Measurements from ENCODE around the gene MTHFD1L. TPM values are rescaled to one million over a fixed set of nuclear protein-coding genes. Genes with fewer than 3 reads are reported as not detected.
A peak's percentile ranks its signal among the peaks of the same experiment; 100 is the strongest.

MTHFD1L gene
- total RNA-seq, 1 donor from 2014 or later = 39.0 TPM

DNA sequence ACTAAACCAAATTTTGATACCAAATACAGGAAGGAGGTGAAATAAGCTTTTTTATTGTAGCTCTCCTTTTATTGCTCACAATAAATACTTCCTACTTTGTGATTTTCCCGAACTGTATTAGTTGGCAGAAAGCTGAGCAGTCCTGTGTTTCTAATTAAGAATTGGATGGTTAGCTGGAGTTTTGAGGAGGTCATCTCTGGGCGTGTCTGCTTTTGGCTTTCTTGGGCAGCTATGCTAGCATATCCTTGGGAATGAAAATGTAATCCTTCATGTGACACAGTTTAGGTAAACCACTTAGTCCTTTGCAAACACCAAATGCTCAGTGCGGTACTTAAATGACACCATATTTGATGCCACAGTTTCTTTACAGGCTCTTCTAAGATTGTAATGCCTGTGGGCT, 67.5 kb downstream of the MTHFD1L start:
- no peak for DNase-seq (ENCODE audit: low read depth)

DNA sequence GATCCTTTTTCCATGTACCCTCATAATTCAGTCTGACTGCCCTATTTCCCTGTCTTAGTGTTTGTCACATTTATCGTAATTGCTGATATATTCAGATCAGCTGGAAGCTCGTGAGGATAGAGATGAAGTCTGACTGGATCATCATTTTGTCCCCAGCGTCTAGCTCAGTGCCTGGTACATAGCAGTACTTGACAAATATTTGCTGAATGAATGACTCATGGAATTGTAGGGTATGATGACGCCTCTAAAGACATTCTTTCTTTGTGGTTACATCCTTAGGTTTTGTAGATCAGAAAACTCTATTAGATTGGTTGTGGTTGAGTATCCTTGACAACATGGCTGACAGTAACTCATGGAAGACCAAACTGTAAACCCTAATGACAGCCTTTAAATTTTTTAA, 68.9 kb downstream of the MTHFD1L start:
- DNase-seq (ENCODE audit: low read depth) = peak; percentile 63

DNA sequence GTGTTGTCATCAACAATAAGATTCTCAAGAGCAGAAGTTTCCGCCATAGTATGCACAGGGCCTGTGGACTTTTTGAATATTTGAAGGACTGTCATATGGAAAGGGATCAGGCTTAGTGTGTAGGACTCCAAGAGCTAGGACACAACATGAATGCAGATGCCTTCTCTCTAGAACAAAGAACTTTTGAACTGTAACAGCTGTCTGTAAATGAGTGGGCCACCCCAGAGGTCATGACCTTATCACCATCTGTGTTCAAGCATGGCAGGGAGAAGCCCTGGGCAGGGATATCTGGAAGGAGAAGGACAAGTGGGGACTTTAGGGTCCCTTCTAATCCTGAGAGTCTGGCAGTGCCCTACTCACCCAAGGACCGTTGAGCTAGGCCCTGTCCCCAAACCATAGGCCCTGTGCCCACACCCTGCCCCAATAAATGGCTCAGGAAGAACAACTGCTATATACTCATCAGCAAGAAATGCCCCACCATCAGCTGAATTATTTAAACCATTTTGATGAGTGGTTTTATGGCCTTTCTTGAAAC, 70.6 kb downstream of the MTHFD1L start:
- DNase-seq (ENCODE audit: low read depth) = peak; percentile 69

DNA sequence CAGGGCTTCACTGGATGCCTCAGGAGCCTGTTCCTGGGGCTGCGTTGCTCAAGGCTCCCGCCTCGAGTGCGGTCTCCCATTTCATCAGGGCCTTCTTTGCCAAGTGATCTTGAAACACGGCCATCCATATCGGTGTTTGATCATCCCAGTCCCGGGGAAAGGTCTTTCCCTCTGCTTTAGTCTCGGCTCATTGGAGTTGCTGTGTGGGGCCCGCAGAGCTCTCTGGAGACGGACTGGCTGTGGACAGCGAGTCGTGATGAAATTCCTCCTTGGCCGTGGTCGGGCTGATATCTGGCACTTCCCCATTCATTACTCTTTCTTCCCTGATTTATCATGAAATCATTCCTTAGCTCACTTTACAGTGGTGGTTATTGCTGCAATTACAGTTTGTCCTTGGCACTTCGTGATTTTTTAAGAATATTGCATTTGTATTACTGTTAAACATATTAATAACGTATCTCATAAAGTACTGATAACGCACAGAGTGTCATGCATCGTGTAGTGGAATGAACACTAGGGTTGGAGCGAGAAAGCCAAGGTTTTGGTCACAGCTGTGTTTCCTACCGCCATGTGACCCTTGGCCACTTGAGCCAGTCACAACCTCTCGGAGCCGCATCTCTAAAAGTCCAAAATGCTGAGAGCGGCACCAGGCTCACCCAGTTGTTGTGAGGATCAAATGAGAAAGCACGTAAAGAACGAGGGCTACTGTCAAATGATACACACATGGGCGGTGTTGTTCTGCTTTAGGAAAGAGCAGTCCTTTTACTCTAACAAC, 71.8 kb downstream of the MTHFD1L start:
- no peak for DNase-seq (ENCODE audit: low read depth)

DNA sequence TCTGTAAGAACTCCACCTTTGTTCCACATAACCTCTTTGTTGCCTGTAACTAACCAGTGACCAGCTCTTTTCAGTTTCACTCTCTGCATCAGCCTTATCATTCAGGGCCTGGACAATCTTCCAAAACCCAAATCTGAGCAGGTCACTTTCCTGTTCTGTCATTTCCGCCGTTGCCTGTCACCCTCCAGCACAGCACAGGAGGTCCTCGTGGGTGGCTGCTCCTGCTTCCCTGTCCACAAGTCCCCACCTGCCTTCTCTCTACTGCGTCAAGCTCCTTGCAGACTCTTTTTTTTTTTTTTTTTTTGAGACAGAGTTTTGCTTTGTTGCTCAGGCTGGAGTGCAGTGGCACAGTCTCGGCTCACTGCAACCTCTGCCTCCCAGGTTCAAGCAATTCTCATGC, 73.9 kb downstream of the MTHFD1L start:
- DNase-seq (ENCODE audit: low read depth) = no peak

DNA sequence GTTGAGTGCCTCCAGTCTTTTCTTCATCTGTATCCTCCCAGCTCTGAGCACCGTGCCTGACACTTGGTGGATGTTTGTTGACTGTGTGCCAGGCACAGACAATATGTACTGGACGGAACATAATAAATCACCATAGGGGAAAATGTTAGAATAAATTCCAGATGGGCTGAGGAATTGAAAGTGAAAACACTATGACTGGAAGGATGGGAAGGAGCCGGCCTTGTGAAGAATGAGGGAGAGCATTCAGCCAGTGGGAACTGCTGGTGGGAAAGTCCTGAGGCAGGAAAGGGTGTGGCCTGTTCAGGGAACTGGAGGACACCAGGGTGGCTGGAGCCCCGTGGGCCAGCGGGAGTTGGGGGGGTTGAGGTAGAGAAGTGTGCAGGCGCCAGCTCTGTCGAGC, 75.4 kb downstream of the MTHFD1L start:
- no peak for DNase-seq (ENCODE audit: low read depth)

DNA sequence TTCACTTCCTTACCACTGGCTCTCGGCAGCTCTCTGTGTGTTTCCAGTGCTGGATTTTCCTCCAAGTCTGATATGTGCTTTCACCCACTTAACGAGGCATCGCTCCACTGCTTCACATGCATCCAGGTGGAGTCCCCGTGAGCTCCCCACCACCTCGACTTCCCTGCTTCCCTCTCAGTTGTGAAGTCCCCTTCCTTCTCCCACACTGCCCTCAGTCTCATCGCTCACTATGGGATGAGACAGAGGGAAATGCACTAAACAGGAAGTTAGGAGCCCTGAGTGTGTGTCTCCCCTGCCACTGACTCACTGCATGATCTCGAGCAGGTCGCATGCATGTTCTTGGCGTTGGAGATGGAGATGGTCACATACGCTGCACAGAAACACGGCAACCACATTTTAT, 84.0 kb downstream of the MTHFD1L start:
- DNase-seq (ENCODE audit: low read depth) = no peak

DNA sequence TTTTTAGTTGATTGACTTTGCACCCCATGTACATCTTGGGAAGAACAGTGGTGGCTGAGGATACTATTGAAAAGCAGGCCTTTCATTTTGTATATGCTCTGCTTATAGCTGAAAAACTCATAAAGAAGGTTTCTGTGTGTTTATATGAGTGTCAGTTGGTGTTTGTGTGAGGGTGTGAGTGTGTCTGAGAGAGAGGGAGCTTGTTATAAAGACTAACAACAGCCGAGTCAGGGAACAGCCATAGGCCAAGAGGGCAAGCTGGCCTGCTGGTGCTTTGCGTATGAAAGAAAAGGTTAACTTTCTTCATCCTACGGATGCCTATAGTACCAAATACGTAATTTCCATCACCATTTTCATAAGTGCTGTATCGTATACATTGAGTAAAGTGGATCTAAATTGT, 88.3 kb downstream of the MTHFD1L start:
- no peak for DNase-seq (ENCODE audit: low read depth)

DNA sequence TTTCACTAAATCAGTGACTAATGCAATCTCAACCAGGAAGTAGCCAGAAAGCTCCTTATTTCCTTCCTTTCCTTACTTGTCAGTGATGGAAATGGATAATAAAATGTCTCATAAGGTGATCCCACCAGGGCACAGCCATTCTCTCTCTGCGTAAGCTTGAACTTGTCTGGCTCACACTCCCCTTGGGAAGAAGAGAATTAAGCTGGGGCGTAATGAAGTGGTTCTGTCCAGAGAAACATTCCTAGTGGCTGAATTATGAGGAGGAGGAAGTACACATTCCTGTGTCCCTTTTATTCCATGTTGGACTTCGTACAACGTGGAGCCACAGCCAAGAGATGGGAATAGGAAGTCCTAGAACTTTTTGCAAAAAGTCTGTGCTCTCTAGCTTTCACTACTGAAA, 93.7 kb downstream of the MTHFD1L start:
- no peak for DNase-seq (ENCODE audit: low read depth)

DNA sequence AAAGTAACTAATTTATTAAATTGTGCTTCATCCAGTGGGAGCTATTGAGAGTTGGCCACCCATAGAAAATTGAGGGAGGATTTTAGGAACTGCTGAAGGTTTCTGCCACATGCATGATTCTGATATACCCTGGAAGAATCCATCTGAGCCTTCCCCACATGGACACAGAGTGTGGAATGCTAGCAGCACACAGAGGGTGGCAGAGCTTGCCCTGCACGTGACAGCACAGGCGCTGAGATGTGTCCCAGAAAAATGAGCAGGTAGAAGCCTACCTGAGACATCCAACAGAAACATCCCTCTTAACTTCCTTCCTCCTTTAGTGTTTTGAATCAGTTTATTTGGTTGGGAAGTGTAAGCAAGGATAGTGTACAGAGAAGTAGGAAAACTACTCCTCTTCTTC, 96.9 kb downstream of the MTHFD1L start:
- no peak for DNase-seq (ENCODE audit: low read depth)

DNA sequence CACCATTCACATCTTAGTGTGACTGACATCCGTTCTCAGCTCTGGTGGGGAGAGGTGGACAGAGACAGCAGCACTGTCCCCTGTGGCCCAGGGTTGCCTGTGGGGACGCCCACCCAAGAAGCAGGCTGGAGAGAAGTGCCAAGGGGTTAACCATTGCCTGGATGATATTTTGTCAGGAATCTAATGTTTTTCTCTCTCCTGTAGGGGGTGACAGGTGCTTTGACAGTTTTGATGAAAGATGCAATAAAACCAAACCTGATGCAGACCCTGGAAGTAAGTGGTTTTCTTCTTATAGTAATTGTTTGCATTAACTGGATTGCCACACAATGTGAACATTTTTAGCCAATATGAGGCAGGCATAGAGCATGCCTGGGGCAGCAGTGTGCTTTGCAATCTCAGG, 99.3 kb downstream of the MTHFD1L start:
- no peak for DNase-seq (ENCODE audit: low read depth)

DNA sequence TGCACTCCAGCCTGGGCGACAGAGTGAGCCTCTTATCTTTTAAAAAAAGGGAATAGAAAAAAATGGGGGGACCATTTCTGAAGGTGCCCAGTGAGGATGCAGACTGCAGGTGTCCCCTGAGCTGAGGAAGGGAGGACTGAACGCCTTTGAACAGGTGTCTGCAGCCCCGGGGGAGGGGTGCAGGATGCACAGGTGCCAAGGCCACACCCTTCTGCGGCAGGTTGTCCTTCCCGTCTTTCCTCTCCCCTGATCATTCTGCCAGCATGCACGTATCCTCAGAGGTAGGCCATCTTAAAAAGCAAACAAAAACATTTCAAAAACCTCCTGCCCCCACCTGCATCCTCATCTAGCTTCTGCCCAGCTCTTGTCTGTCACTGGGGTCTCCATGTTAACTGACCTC, 101.3 kb downstream of the MTHFD1L start:
- no peak for DNase-seq (ENCODE audit: low read depth)

DNA sequence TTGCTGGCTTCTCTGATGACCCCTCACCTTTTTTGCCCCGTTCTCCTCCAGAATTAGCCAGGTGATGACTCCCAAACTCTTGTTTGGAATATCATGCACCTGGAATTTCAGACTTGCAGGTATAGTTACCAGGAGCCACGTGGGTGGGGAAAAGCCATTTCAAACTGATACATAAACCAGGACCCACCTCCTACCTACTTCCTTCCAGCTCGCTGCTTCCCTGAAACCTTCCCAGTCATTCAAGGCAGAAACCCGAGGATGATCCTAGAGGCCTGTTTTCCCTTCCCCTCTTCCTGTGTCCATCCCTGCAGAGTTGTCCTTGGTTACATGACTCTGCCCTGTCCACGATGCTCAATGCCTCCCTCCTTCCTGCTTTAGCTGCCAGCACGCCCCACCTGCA, 101.9 kb downstream of the MTHFD1L start:
- DNase-seq (ENCODE audit: low read depth) = no peak

DNA sequence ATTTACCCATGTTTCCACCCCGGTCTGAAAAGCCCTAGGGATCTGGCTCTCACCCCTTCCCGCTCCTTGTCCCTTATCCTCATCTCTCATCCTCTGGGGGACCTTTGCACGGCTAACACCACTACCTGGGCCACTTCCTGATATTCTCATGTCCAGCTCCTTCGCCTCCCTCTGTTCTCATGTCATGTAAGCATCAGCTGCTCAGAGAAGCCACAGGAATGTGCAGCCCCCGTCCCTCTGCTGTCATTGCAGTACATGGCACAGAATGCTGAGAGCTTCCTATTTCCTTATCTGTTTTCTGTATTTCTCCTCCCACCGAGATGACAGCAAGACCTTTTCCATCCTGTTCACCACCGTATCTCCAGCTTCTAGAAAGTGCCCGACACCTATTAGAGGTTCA, 102.4 kb downstream of the MTHFD1L start:
- DNase-seq (ENCODE audit: low read depth) = peak; percentile 63

DNA sequence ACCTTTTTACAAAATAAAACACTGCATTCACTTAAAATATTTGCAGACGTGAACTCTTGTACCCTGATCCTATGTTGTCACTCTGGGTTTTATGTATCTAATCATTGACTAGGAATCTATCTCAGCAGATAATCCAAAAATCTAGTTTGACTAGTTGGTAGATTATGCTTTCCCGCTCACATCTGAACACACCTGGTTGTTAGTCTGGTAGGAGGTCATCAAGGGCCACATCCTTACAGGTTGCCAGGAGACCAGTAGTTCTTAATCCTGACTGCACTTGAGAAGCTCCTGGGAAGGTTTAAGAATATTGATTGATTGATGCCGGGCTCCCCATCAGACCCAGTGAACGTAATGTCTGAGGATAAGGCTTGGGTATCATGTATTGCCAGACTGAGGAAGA, 104.4 kb downstream of the MTHFD1L start:
- DNase-seq (ENCODE audit: low read depth) = no peak

DNA sequence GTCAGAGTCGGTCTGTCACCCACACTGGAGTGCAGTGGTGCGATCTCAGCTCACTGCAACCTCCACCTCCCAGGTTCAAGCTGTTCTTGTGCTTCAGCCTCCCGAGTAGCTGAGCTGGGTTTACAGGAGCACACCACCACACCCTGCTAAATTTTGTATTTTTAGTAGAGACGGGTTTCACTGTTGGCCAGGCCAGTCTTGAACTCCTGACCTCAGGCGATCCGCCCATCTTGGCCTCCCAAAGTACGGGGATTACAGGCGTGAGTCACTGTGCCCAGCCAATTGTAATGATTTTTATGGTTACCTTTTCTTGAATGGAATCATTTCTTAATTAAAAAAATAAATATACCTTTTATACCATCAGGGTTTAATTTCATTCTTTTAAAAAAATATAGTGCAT, 105.7 kb downstream of the MTHFD1L start:
- DNase-seq (ENCODE audit: low read depth) = no peak

DNA sequence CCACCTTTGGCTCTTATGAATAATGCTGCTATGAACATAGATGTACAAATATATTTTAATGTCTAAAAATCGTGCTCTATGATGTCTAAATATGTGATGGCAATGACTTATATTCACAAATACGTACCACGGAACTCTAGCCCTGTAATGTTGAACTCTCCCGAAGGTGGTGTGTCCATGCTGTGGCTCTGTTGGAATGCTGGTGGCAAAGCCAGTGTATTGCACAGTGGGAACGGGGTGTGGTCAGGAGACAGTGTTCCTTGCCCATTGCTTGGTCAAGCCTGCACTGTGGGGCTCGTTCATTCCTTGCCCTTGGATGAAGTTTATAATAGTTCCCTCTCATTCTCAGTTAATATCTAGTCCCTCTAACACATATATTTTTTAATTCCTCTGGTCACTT, 109.6 kb downstream of the MTHFD1L start:
- DNase-seq (ENCODE audit: low read depth) = peak; percentile 50

DNA sequence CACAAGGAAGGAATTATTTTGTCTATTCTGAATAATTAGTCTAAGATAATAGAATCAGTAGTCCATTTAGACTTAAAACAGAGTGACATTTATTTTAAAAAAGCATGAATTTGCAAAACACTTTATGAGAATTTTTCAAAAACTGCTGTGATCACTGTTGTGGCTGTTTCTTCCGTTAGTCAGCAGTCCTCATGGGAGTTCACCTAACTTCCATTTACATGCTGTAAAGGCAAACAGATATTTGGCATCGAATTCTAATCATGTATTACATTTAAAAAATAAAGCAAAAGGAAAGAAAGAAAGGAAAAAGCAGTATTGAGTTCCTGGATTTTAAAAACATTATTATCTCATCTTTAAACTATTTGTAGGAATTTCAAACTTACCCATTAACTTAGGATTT, 111.8 kb downstream of the MTHFD1L start:
- no peak for DNase-seq (ENCODE audit: low read depth)

DNA sequence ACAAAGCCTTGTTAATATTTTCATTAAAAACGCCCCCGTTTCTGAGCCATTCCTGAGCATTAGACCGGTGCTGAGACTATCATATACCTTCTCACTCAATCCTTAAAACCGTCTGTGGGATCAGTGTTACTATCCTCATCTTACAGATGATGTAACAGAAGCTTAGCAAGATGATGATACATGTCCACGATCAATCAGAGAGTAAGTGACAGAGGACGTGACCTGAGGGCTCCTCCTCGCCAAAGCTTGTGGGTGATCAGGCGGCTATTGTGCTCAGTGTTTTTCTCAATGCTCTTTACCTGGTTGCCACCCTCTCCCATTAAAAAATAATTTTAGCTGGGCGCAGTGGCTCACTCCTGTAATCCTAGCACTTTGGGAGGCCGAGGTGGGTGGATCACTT, 113.1 kb downstream of the MTHFD1L start:
- no peak for DNase-seq (ENCODE audit: low read depth)

DNA sequence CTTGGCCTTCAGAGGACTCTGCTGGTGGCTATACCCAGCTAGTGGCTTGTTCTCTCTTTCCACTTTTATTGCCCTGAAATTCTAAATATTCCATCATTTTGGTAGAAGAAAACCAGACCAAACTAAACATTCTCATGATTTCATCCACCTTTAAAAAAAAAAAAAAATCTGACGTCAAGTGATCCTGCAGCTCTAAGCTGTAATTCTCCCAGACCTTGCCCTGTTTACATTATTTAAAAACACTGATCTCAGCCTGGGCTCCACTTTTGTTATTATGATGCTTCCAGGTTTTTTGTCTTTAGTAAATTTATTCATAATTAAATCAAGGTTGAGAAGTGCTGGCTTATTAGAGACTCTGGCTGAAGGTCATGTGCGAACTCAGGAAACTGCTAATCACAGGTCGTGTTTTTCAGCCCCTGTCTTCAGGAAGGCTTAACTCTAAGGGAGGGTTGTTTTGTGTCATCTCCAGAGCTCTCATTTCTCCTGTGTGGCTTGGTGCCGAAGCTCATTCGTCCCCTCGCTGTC, 114.4 kb downstream of the MTHFD1L start:
- no peak for DNase-seq (ENCODE audit: low read depth)

DNA sequence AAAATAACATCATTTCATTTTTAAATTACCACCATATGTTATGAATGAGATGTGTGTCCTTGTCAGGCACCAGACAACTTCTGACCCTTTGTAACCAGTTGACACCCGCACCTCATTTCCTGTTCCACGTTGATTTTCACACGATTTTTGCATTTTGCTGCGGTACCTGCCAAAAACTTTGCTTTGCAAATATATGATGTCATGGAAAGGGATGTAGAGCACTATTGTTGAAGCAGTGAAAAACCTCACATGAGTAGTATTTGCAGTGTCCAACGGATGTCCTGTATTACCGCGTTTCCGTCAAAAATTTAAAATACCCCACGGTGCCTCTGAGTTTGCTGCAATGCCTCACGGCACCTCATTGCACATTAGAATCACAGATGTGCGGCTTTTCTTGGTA, 115.6 kb downstream of the MTHFD1L start:
- DNase-seq (ENCODE audit: low read depth) = no peak

DNA sequence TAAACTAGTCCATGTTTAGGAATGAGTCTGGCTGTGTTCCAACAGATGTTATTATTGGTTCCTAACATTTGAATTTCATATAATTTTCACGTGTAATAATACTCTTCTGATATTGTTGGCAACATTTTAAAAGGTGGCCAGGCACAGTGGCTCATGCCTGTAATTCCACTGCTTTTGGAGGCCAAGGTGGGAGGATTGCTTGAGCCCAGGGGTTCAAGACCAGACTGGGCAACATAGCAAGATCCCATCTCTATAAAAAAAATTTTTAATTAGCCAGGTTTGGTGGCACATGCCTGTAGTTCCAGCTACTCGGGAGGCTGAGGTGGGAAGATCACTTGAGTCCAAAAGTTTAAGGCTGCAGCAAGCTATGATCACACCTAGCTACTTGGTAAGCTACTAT, 116.2 kb downstream of the MTHFD1L start:
- no peak for DNase-seq (ENCODE audit: low read depth)

DNA sequence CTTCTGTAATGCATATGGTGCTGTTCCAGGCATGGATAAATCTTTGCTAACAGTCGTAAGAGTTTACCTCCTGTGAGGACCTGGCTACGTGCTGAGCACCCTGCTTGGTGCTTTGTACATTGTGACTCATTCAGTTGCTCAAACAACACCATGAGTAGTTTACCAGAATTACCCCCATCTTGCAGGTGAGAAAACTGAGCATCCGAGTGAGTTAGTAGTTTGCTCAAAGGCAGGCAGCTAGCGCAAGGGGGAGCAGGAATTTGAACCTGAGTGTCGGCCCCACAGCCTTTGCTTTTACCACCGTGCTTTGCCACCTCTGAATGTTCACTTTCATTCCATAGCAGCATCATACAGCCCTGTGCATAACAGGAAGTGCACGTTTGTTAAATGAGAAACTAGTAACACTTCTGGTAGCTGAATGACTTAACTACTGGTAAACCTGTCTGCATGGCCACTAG, 121.9 kb downstream of the MTHFD1L start:
- no peak for DNase-seq (ENCODE audit: low read depth)

All from myocyte (in vitro differentiated cells).